Mucosa of descending colon (tissue), 3 donors: ENCODE results near the gene SYNDIG1. TPM values are rescaled to one million over a fixed set of nuclear protein-coding genes. Genes with fewer than 3 reads are reported as not detected.

Experiments used
- ATAC-seq: fragments of 200-7000 bp; cut with Tn5 transposase; one replicate; pipeline ENCODE4 v1.9.1; 2020; ENCODE audit warnings: mild to moderate bottlenecking, moderate library complexity
- DNase-seq, 3 donors: peaks; one replicate each; pipeline ENCODE4 v3.0.0-alpha.2; 2020
- H3K36me3 ChIP-seq: fragments of 200-600 bp; one replicate; pipeline ENCODE4 v1.8.0; 2021; ENCODE audit warnings: low read depth, mild to moderate bottlenecking
- H3K4me1 ChIP-seq: fragments of 200-600 bp; one replicate; pipeline ENCODE4 v1.8.0; 2021; ENCODE audit warnings: low read depth, mild to moderate bottlenecking
- H3K4me3 ChIP-seq: fragments of 200-600 bp; one replicate; pipeline ENCODE4 v1.8.0; 2021; ENCODE audit warnings: mild to moderate bottlenecking
- H3K9me3 ChIP-seq: fragments of 200-600 bp; one replicate; pipeline ENCODE4 v1.8.0; 2021; ENCODE audit warnings: mild to moderate bottlenecking
- intact Hi-C, 2 donors: fragments of 100-400 bp; cut with DNase I in 1 of 2; cut with micrococcal nuclease in 1 of 2; formaldehyde crosslinking; loops; one replicate each; pipeline versions ENCODE4 v1.11.0 to v1.11.1; 2022; cut with DNase I, micrococcal nuclease
- total RNA-seq, 3 donors: library from RNA; stranded (reverse); fragmentation: NEBNext Ultra II Directional in 2 of 3; extraction: Animal tissue kit (Norgen Biotek cat#: 25700) in 2 of 3; gene quantifications; one replicate each; pipeline versions ENCODE4 v1.2.1 to v1.2.4, GENCODE V29; 2021 to 2023
- TF ChIP-seq, protein P1 (sequence below): fragments of 200-600 bp; IDR thresholded peaks from one replicate; pipeline ENCODE4 v1.8.0; 2022; ENCODE audit warnings: antibody characterized with exemption, mild to moderate bottlenecking
- donor health status: DM: no; HTN: no; CAD: no; lungs with moderate emphysema.
- donor health status: DM: no; HTN: no; CAD: no.
- donor health status: DM: no; HTN: yes; CAD: no.

The SYNDIG1 gene
- total RNA-seq, 3 donors from 2014 or later = 0.12 to 0.46 (median 0.35) TPM

DNA sequence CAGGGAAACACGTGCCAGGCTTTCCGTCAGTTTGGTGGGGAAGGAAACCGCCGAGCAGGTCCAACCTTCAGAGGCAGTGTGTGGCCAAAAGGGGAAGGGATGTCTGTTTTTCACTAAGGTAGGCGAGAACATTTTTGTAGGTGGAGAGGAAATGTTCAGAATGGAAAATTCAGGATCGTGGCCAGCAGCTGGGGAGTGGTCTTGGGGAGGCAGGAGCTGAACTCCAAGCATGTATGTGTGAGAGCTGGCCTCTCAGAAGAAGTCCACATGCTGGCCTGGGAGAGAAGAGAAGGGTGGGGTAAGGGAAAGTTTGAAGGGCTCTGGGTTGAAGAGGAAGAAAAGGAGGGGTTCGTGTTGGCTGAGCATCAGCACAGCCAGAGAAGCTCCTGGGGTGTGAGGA lies 74.9 kb downstream of the SYNDIG1 start:
- TF ChIP-seq, protein P1, sequence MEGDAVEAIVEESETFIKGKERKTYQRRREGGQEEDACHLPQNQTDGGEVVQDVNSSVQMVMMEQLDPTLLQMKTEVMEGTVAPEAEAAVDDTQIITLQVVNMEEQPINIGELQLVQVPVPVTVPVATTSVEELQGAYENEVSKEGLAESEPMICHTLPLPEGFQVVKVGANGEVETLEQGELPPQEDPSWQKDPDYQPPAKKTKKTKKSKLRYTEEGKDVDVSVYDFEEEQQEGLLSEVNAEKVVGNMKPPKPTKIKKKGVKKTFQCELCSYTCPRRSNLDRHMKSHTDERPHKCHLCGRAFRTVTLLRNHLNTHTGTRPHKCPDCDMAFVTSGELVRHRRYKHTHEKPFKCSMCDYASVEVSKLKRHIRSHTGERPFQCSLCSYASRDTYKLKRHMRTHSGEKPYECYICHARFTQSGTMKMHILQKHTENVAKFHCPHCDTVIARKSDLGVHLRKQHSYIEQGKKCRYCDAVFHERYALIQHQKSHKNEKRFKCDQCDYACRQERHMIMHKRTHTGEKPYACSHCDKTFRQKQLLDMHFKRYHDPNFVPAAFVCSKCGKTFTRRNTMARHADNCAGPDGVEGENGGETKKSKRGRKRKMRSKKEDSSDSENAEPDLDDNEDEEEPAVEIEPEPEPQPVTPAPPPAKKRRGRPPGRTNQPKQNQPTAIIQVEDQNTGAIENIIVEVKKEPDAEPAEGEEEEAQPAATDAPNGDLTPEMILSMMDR = no peak
- ATAC-seq (no peak), DNase-seq (no peak)
- H3K4me3 ChIP-seq = no peak overlapping the region
- intact Hi-C loops = no loop called here
- H3K4me1 ChIP-seq = no peaks in the 10 kb centered on the region
- H3K36me3 ChIP-seq = no peaks in the 10 kb centered on the region
- no peaks in the 10 kb centered on the region for H3K9me3 ChIP-seq

DNA sequence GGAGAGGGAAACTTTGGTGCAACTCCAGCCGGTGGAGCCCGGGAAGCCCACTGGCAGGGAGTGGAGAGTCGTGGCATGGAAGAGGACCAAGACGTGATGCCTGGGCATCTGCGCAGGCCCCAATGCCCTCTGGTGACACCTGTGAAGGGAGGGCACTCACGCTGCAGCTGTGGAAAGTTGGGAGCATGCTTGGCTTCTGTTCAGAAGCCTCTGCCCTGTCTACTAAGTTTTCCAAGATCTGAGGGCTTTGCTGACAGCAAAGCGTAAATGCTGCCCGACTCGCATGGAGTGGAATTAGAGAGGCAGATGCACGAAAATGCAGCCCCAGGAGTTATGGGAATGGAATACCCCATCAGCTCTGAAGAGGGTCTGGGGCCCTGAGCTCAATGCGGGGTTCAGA lies 75.7 kb downstream of the SYNDIG1 start:
- no peaks in the 10 kb centered on the region for H3K9me3 ChIP-seq
- no peaks in the 10 kb centered on the region for H3K36me3 ChIP-seq
- ATAC-seq (no peak), DNase-seq (no peak)
- intact Hi-C loops = no loop called here
- TF ChIP-seq, protein P1 = no peak
- H3K4me3 ChIP-seq = no peak overlapping the region
- no peaks in the 10 kb centered on the region for H3K4me1 ChIP-seq

DNA sequence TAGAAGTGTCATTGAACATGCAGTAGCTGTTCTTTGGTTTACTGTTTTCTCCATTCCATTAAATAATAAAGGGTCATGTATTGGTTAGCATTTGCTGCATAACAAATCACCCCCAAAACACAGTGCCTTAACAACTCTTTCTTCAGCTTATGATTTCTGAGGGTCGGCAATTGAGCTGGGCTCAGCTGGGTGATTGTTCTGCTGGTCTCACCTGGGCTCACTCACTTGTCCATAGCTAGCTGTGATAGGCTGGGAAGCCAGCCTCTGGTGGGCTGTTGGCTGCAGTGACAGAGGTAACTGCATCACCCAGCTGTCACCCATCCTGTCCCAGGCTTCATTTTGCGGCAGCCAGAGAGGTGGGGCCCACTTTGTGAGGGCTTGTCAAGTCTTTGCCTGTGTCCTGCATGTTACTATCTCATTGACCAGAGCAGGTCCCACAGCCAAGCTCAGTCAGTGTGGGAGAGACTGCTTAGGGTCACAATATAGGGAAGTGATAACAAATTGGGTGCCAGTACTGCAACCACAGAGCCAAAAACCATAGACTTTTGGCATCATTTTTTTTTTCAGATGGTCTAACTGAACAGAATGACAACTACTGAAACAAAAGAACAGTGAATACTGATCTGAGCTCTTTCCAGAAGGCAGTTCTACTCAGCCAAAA lies 76.9 kb downstream of the SYNDIG1 start:
- Histone ChIP-seq H3K4me1 (no peaks in the 10 kb centered on the region), H3K36me3 (no peaks in the 10 kb centered on the region), H3K4me3 (no peak overlapping the region), H3K9me3 (no peaks in the 10 kb centered on the region)
- TF ChIP-seq, protein P1 = no peak
- ATAC-seq (no peak), DNase-seq (no peak)
- intact Hi-C loops = no loop called here

DNA sequence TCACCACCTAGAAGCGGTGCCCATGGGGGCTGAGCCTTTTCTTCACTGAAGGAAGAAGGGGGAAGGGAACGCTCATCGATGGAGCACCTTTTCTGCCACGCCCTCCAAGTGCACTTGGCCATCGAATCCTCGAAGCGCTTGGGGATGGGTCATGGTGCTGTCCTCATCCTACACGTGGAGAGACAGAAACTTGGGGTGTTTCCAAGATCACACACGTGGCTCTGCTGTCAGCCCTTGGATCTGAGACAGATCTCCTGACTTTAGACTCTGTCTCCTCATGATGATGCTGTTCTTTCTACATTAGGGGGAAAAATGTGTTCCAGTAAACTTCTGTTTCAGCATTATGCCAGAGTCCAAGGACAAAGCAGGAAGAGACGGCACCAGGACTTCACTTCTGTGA lies 78.5 kb downstream of the SYNDIG1 start:
- Histone ChIP-seq H3K36me3 (no peaks in the 10 kb centered on the region), H3K9me3 (no peaks in the 10 kb centered on the region), H3K4me3 (no peak overlapping the region), H3K4me1 (no peaks in the 10 kb centered on the region)
- intact Hi-C loops = no loop called here
- DNase-seq (no peak), ATAC-seq (no peak)
- TF ChIP-seq, protein P1 = no peak

DNA sequence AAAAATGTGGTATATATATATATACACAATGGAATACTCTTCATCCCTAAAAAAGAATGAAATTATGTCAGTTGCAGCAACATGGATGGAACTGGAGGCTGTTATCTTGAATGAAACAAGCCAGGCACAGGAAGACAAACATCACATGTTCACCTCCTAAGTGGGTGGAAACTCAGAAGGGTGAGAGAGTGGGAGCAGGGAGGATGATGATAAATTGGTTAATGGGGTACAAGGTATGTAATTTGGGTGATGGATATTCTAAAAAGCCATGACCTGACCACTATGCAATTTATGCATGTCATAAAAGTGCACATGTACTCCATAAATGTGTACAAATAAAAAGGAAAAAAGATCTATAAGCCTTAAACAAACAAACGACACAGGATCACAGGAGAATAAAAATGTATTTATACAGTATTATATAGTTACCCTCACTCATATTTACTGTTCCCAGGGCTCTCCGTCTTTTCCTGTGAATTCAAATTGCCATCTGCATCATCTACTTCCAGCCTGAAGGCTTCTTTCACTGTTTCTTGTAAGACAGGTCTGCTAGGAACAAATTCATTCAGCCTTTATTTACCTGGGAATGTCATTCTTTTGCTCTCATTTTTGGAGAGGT lies 89.8 kb downstream of the SYNDIG1 start:
- H3K9me3 ChIP-seq = peaks cover 4% of the 10 kb centered on the region
- H3K36me3 ChIP-seq = no peaks in the 10 kb centered on the region
- TF ChIP-seq, protein P1 = no peak
- ATAC-seq (no peak), DNase-seq (no peak)
- intact Hi-C loops = no loop called here
- no peak overlapping the region for H3K4me3 ChIP-seq
- H3K4me1 ChIP-seq = no peaks in the 10 kb centered on the region
